WTC11 (cell line): ENCODE data around the gene CTNND2. TPM values are rescaled to one million over a fixed set of nuclear protein-coding genes. Genes with fewer than 3 reads are reported as not detected.

Experiments
- ATAC-seq: fragments of 200-7000 bp; cut with Tn5 transposase; 2 replicates; pipeline ENCODE4 v1.10.0; 2021; ENCODE audit warnings: mild to moderate bottlenecking, moderate library complexity
- CTCF ChIA-PET: fragments of 300-600 bp; sonication (Branson Sonifier 250); formaldehyde crosslinking; loops from one replicate; lab custom pipeline; 2021; ENCODE audit warnings: antibody characterized with exemption; lab: Charles Lee
- POLR2A ChIA-PET: fragments of 350-600 bp; sonication (Branson Sonifier 250); formaldehyde crosslinking; loops from one replicate; lab custom pipeline; 2021; ENCODE audit warnings: antibody characterized with exemption; lab: Charles Lee
- DNase-seq: peaks from one replicate; pipeline ENCODE4 v3.0.0; 2021; ENCODE audit warnings: low spot score
- H3K27ac Mint-ChIP-seq: 2 replicates; pipeline ENCODE4 v1.8.0; 2021; ENCODE audit warnings: mixed read lengths
- H3K27me3 Mint-ChIP-seq: 2 replicates; pipeline ENCODE4 v1.8.0; 2021; ENCODE audit warnings: low read depth, mild to moderate bottlenecking, moderate library complexity, mixed read lengths
- H3K36me3 Mint-ChIP-seq: 2 replicates; pipeline ENCODE4 v1.8.0; 2021; ENCODE audit warnings: mixed read lengths
- H3K4me1 Mint-ChIP-seq: 2 replicates; pipeline ENCODE4 v1.8.0; 2022; ENCODE audit warnings: mixed read lengths
- H3K4me3 Mint-ChIP-seq: 2 replicates; pipeline ENCODE4 v1.8.0; 2021; ENCODE audit warnings: mild to moderate bottlenecking, moderate library complexity, mixed read lengths
- H3K9me3 Mint-ChIP-seq: 2 replicates; pipeline ENCODE4 v1.8.0; 2021; ENCODE audit warnings: mixed read lengths
- AR ChIP-seq: fragments of 250-450 bp; sonication (Bioruptor Pico); IDR thresholded peaks from 2 replicates; pipeline ENCODE4 v1.9.0; 2021; ENCODE audit warnings: mild to moderate bottlenecking
- ERG ChIP-seq: fragments of 250-450 bp; sonication (Bioruptor Pico); IDR thresholded peaks from 2 replicates; pipeline ENCODE4 v1.8.0; 2021; ENCODE audit warnings: mild to moderate bottlenecking
- ESRRA ChIP-seq: sonication (generic); formaldehyde crosslinking; IDR thresholded peaks from 2 replicates; pipeline ENCODE4 v1.8.1; 2022; ENCODE audit warnings: mild to moderate bottlenecking, missing genetic modification reagents, borderline replicate concordance
- FOXJ3 ChIP-seq: sonication (generic); formaldehyde crosslinking; IDR thresholded peaks from 2 replicates; pipeline ENCODE4 v1.9.0; 2021; ENCODE audit warnings: missing genetic modification reagents, mild to moderate bottlenecking, borderline replicate concordance
- FOXK1 ChIP-seq: sonication (generic); formaldehyde crosslinking; IDR thresholded peaks from 2 replicates; pipeline ENCODE4 v1.8.0; 2022; ENCODE audit warnings: mild to moderate bottlenecking, moderate library complexity, missing genetic modification reagents
- JAZF1 ChIP-seq: fragments of 250-450 bp; sonication (Bioruptor Pico); IDR thresholded peaks from 2 replicates; pipeline ENCODE4 v1.9.0; 2021; ENCODE audit warnings: moderate library complexity, mild to moderate bottlenecking, inconsistent platforms
- MLX ChIP-seq: sonication (generic); formaldehyde crosslinking; IDR thresholded peaks from 2 replicates; pipeline ENCODE4 v1.8.1; 2023; ENCODE audit warnings: mild to moderate bottlenecking, missing genetic modification reagents, moderate library complexity
- NFE2L1 ChIP-seq: sonication (generic); formaldehyde crosslinking; IDR thresholded peaks from 2 replicates; pipeline ENCODE4 v1.8.1; 2023; ENCODE audit warnings: missing genetic modification reagents
- OVOL2 ChIP-seq: fragments of 250-450 bp; sonication (Bioruptor Pico); IDR thresholded peaks from 2 replicates; pipeline ENCODE4 v1.9.0; 2021; ENCODE audit warnings: mild to moderate bottlenecking, borderline replicate concordance
- SMAD4 ChIP-seq: sonication (generic); formaldehyde crosslinking; IDR thresholded peaks from 2 replicates; pipeline ENCODE4 v1.8.0; 2022; ENCODE audit warnings: mild to moderate bottlenecking, missing genetic modification reagents
- TEAD1 ChIP-seq: sonication (generic); formaldehyde crosslinking; IDR thresholded peaks from 2 replicates; pipeline ENCODE4 v1.8.0; 2022; ENCODE audit warnings: mild to moderate bottlenecking, missing genetic modification reagents
- ZNF281 ChIP-seq: sonication (generic); formaldehyde crosslinking; IDR thresholded peaks from 2 replicates; pipeline ENCODE4 v1.8.0; 2023; ENCODE audit warnings: mild to moderate bottlenecking, missing genetic modification reagents
- ZNF317 ChIP-seq: sonication (generic); formaldehyde crosslinking; IDR thresholded peaks from 2 replicates; pipeline ENCODE4 v1.8.1; 2023; ENCODE audit warnings: low read depth, mild to moderate bottlenecking, moderate library complexity, missing genetic modification reagents, borderline replicate concordance
- ZNF416 ChIP-seq: fragments of 250-450 bp; sonication (Bioruptor Pico); IDR thresholded peaks from 2 replicates; pipeline ENCODE4 v1.9.0; 2021; ENCODE audit warnings: mild to moderate bottlenecking, inconsistent platforms
- ZNF423 ChIP-seq: fragments of 250-450 bp; sonication (Bioruptor Pico); IDR thresholded peaks from 2 replicates; pipeline ENCODE4 v2.1.2; 2022; ENCODE audit warnings: mild to moderate bottlenecking, moderate library complexity
- total RNA-seq: library from RNA; stranded (reverse); gene quantifications from 3 replicates; pipeline ENCODE4 v1.2.3, GENCODE V29; 2021
- TF ChIP-seq, protein P1 (sequence below): sonication (generic); formaldehyde crosslinking; IDR thresholded peaks from 2 replicates; pipeline ENCODE4 v1.8.1; 2022; ENCODE audit warnings: mild to moderate bottlenecking, missing genetic modification reagents, moderate library complexity, borderline replicate concordance
- TF ChIP-seq, protein P2 (sequence below): fragments of 250-450 bp; sonication (Bioruptor Pico); conservative IDR thresholded peaks from 2 replicates; pipeline ENCODE4 v1.9.0; 2021; ENCODE audit warnings: mild to moderate bottlenecking
- TF ChIP-seq, protein P3 (sequence below): sonication (generic); formaldehyde crosslinking; IDR thresholded peaks from 2 replicates; pipeline ENCODE4 v1.8.0; 2023; ENCODE audit warnings: missing genetic modification reagents
- TF ChIP-seq, protein P4 (sequence below): sonication (generic); formaldehyde crosslinking; IDR thresholded peaks from 2 replicates; pipeline ENCODE4 v1.8.1; 2022; ENCODE audit warnings: low read depth, mild to moderate bottlenecking, moderate library complexity, missing genetic modification reagents, borderline replicate concordance
- TF ChIP-seq, protein P5 (sequence below): sonication (generic); formaldehyde crosslinking; IDR thresholded peaks from 2 replicates; pipeline ENCODE4 v1.8.0; 2022; ENCODE audit warnings: mild to moderate bottlenecking, missing genetic modification reagents
- TF ChIP-seq, protein P6 (sequence below): sonication (generic); formaldehyde crosslinking; conservative IDR thresholded peaks from 2 replicates; pipeline ENCODE4 v1.8.1; 2022; ENCODE audit warnings: mild to moderate bottlenecking, missing genetic modification reagents

Gene CTNND2
- total RNA-seq, 1 experiment from 2014 or later = 11.9 TPM

- no peaks in the 10 kb centered on the region for H3K27me3 Mint-ChIP-seq
- POLR2A ChIA-PET = no interaction called here
- no peak overlapping the region for H3K4me3 Mint-ChIP-seq
- H3K36me3 Mint-ChIP-seq = no peaks in the 10 kb centered on the region
- H3K9me3 Mint-ChIP-seq = no peaks in the 10 kb centered on the region
- DNase-seq (no peak), ATAC-seq (no peak)
- TF ChIP-seq ZNF423 (CRISPR knock-in tag) (no peak), ZNF416 (CRISPR knock-in tag) (no peak), OVOL2 (CRISPR knock-in tag) (no peak), MLX (no peak), FOXJ3 (no peak), ESRRA (no peak), AR (CRISPR knock-in tag) (no peak), TEAD1 (CRISPR knock-in tag) (no peak), ERG (CRISPR knock-in tag) (no peak), ZNF317 (CRISPR knock-in tag) (no peak)
- TF ChIP-seq, protein P1, sequence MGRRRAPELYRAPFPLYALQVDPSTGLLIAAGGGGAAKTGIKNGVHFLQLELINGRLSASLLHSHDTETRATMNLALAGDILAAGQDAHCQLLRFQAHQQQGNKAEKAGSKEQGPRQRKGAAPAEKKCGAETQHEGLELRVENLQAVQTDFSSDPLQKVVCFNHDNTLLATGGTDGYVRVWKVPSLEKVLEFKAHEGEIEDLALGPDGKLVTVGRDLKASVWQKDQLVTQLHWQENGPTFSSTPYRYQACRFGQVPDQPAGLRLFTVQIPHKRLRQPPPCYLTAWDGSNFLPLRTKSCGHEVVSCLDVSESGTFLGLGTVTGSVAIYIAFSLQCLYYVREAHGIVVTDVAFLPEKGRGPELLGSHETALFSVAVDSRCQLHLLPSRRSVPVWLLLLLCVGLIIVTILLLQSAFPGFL (CRISPR knock-in tag) = no peak
- TF ChIP-seq, protein P2, sequence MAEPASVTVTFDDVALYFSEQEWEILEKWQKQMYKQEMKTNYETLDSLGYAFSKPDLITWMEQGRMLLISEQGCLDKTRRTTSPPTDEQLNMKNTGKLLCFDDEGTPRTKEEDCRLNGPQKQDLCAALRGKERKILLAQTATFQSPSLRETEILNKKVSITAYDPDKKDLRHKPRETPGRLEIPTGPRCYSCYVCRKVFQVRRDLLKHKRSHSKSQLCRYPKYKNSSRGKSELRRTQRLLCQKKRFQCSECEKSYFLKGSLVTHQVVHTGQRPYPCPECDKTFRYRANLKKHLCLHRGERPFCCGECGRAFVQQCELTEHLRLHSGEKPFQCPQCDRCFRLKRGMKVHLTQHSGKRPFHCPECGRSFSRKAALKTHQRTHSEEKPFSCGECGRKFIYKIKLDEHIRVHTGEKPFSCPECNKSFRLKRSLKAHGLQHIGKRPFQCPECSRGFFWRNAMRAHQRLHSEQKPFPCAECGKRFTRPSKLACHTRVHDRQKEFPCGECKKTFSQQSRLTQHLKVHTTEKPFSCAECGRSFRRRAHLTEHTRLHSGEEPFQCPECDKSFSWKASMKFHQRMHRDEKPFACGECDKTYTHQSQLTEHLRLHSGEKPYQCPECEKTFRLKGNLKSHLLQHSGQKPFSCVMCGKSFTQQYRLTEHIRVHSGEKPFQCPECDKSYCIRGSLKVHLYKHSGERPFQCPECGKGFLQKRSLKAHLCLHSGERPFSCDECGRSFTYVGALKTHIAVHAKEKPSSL = no peak
- TF ChIP-seq, protein P3, sequence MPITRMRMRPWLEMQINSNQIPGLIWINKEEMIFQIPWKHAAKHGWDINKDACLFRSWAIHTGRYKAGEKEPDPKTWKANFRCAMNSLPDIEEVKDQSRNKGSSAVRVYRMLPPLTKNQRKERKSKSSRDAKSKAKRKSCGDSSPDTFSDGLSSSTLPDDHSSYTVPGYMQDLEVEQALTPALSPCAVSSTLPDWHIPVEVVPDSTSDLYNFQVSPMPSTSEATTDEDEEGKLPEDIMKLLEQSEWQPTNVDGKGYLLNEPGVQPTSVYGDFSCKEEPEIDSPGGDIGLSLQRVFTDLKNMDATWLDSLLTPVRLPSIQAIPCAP (CRISPR knock-in tag) = no peak
- TF ChIP-seq, protein P4, sequence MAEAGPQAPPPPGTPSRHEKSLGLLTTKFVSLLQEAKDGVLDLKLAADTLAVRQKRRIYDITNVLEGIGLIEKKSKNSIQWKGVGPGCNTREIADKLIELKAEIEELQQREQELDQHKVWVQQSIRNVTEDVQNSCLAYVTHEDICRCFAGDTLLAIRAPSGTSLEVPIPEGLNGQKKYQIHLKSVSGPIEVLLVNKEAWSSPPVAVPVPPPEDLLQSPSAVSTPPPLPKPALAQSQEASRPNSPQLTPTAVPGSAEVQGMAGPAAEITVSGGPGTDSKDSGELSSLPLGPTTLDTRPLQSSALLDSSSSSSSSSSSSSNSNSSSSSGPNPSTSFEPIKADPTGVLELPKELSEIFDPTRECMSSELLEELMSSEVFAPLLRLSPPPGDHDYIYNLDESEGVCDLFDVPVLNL (CRISPR knock-in tag) = no peak
- no peaks in the 10 kb centered on the region for H3K4me1 Mint-ChIP-seq
- CTCF ChIA-PET = no interaction called here
- no peak overlapping the region for H3K27ac Mint-ChIP-seq
Measured at GRCh38 chr5:11400316-11400715, 503.9 kb downstream of the CTNND2 start.

DNA sequence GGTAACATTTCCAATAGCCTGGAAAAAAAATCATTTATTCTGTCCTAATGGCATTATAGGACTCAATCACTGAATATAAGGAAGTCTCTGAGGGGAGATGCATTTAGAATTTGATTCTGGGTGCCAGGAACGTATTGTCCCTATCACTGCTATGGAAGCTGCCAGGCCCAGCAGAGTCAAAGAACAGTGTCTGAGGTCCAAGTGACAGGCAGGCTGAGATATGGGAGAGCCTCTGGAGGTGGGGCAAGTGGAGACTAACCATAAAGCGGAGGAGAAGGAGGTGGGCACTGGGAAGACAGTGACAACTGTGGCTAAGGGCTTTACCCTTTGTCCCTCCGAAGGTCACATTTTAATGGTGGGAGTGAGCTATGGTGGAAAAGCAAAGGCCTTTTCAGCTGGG is 505.5 kb downstream of the CTNND2 start:
- POLR2A ChIA-PET = no interaction called here
- Mint-ChIP-seq H3K4me3 (no peak overlapping the region), H3K36me3 (no peaks in the 10 kb centered on the region), H3K27ac (no peak overlapping the region), H3K27me3 (no peaks in the 10 kb centered on the region), H3K4me1 (no peaks in the 10 kb centered on the region), H3K9me3 (no peaks in the 10 kb centered on the region)
- no peak for DNase-seq
- ATAC-seq = no peak
- CTCF ChIA-PET = no interaction called here
- TF ChIP-seq JAZF1 (CRISPR knock-in tag) (no peak), ZNF281 (no peak), FOXK1 (CRISPR knock-in tag) (no peak), NFE2L1 (CRISPR knock-in tag) (no peak), SMAD4 (CRISPR knock-in tag) (no peak)
- TF ChIP-seq, protein P5, sequence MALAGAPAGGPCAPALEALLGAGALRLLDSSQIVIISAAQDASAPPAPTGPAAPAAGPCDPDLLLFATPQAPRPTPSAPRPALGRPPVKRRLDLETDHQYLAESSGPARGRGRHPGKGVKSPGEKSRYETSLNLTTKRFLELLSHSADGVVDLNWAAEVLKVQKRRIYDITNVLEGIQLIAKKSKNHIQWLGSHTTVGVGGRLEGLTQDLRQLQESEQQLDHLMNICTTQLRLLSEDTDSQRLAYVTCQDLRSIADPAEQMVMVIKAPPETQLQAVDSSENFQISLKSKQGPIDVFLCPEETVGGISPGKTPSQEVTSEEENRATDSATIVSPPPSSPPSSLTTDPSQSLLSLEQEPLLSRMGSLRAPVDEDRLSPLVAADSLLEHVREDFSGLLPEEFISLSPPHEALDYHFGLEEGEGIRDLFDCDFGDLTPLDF (CRISPR knock-in tag) = no peak
- TF ChIP-seq, protein P6, sequence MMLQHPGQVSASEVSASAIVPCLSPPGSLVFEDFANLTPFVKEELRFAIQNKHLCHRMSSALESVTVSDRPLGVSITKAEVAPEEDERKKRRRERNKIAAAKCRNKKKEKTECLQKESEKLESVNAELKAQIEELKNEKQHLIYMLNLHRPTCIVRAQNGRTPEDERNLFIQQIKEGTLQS (CRISPR knock-in tag) = no peak
